CD4-positive, alpha-beta T cell (primary cell): Measurements from ENCODE around the gene AP2A1. TPM values are rescaled to one million over a fixed set of nuclear protein-coding genes. Genes with fewer than 3 reads are reported as not detected.

Experiments
- ATAC-seq: fragments of 200-7000 bp; cut with Tn5 transposase; one replicate; pipeline ENCODE4 v1.10.0; 2022; ENCODE audit warnings: mild to moderate bottlenecking; ENCODE audit not compliant: poor library complexity
- CTCF ChIA-PET: fragments of 350-600 bp; sonication (Branson Sonifier 250); formaldehyde crosslinking; loops from one replicate; lab custom pipeline; 2021; ENCODE audit warnings: antibody characterized with exemption, inconsistent platforms; lab: Charles Lee
- POLR2A ChIA-PET: fragments of 350-600 bp; sonication (Branson Sonifier 250); formaldehyde crosslinking; loops from one replicate; lab custom pipeline; 2021; ENCODE audit warnings: antibody characterized with exemption, inconsistent platforms; lab: Charles Lee
- DNase-seq, 14 experiments: peaks; one replicate each; pipeline ENCODE4 v3.0.0-alpha.2; 2013 to 2020; ENCODE audit warnings: mixed read lengths in 2 of 14
- H3K27ac ChIP-seq, 2 donors: one replicate each; pipeline versions ENCODE4 v1.5.1 to v1.7.0; 2013; ENCODE audit warnings: low read length in 2 of 2, low read depth in 1 of 2, mild to moderate bottlenecking in 1 of 2
- H3K27me3 ChIP-seq, 2 experiments: 1 replicate in 1 of 2; 2 replicates in 1 of 2; pipeline versions ENCODE4 v1.6.1 to v1.7.0; 2013; ENCODE audit warnings: low read length in 2 of 2, control low read depth in 1 of 2, mild to moderate bottlenecking in 1 of 2, moderate library complexity in 1 of 2; ENCODE audit not compliant: insufficient read depth in 2 of 2, control insufficient read depth in 1 of 2
- H3K36me3 ChIP-seq: one replicate; pipeline ENCODE4 v1.6.1; 2013; ENCODE audit warnings: low read length, control low read depth; ENCODE audit not compliant: insufficient read depth
- H3K4me1 ChIP-seq: one replicate; pipeline ENCODE4 v1.6.1; 2013; ENCODE audit warnings: low read length, control low read depth; ENCODE audit not compliant: insufficient read depth
- H3K4me3 ChIP-seq: one replicate; pipeline ENCODE4 v1.5.1; 2013; ENCODE audit warnings: mild to moderate bottlenecking, low read length, moderate library complexity
- H3K9me3 ChIP-seq, 2 experiments: 1 replicate in 1 of 2; 2 replicates in 1 of 2; pipeline versions ENCODE4 v1.6.1 to v1.7.0; 2013; ENCODE audit warnings: low read length in 2 of 2, mild to moderate bottlenecking in 2 of 2, control low read depth in 1 of 2, moderate library complexity in 1 of 2; ENCODE audit not compliant: control insufficient read depth in 1 of 2, insufficient read depth in 1 of 2
- H3K27ac Mint-ChIP-seq: one replicate; pipeline ENCODE4 v1.8.0; 2020; ENCODE audit warnings: mixed read lengths
- H3K27me3 Mint-ChIP-seq: one replicate; pipeline ENCODE4 v1.8.0; 2021; ENCODE audit warnings: mixed read lengths
- H3K36me3 Mint-ChIP-seq: one replicate; pipeline ENCODE4 v1.8.0; 2021; ENCODE audit warnings: low read depth, mixed read lengths
- H3K4me1 Mint-ChIP-seq: one replicate; pipeline ENCODE4 v1.8.0; 2021; ENCODE audit warnings: low read depth, mixed read lengths
- H3K4me3 Mint-ChIP-seq: one replicate; pipeline ENCODE4 v1.8.0; 2020; ENCODE audit warnings: mild to moderate bottlenecking, mixed read lengths
- H3K9me3 Mint-ChIP-seq: one replicate; pipeline ENCODE4 v1.8.0; 2020; ENCODE audit warnings: mixed read lengths
- intact Hi-C, 2 experiments: fragments of 100-400 bp; cut with DNase I in 1 of 2; cut with micrococcal nuclease in 1 of 2; formaldehyde crosslinking; loops; one replicate each; pipeline versions ENCODE4 v1.15.1 to v1.9.0; 2023 to 2025; cut with DNase I, micrococcal nuclease
- total RNA-seq, 174 experiments: library from RNA in 2 of 174; stranded (reverse) in 2 of 174; gene quantifications; one replicate each; pipeline ENCODE4 v1.2.3 and lab custom pipeline; 2021 to 2026
- TF ChIP-seq, protein P1 (sequence below): fragments of 200-600 bp; IDR thresholded peaks from one replicate; pipeline ENCODE4 v1.8.0; 2022; ENCODE audit warnings: antibody characterized with exemption, mild to moderate bottlenecking

The AP2A1 gene
- total RNA-seq, 2 experiments from 2014 or later = 28.2 to 28.9 TPM

DNA sequence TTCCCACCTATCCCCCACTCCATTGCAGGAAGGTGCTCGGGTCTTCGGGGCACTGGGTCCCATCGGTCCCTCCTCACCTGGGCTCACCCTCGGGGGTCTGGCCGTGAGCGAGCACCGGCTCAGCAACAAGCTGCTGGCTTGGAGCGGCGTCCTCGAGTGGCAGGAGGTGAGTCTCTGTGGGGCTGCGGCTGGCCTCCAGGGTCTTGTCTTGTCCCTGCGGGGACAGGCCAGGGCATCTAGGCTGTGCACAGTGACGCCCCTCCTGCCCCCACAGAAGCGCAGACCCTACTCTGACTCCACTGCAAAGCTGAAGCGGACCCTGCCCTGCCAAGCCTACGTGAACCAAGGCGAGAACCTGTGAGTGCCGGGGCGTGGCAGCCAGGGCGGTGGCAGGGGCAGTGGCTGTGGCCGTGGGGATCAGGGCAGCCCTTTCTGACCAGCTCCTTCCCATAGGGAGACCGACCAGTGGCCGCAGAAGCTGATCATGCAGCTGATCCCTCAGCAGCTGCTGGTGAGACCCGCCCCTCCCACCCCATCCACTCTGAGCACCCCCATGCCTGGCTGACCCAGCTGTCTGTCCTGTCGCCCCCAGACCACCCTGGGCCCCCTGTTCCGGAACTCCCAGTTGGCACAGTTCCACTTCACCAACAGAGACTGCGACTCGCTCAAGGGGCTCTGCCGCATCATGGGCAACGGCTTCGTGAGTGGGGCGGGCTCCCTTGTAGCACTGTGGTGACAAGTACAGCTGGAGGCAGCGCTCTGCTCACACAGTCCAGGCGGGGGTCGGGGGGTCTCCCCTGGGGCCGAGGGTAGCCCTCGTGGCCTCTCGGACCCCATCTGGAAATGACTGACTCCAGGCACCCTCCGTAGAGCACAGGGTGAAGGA lies 87.8 kb downstream of the AP2A1 start:
- H3K4me3 ChIP-seq = no peak overlapping the region
- Mint-ChIP-seq H3K4me1 (peaks cover 21% of the 10 kb centered on the region), H3K9me3 (no peaks in the 10 kb centered on the region), H3K4me3 (no peak overlapping the region), H3K27ac (no peak overlapping the region), H3K36me3 (peaks cover 32% of the 10 kb centered on the region), H3K27me3 (no peaks in the 10 kb centered on the region)
- H3K27me3 ChIP-seq = no peaks in the 10 kb centered on the region
- CTCF ChIA-PET = no interaction called here
- ATAC-seq = no peak
- peaks cover 31% of the 10 kb centered on the region for H3K36me3 ChIP-seq
- POLR2A ChIA-PET = interaction anchor here (1.6 to 2.3 kb wide), 2 partner anchors 15 to 22 kb away, joined by 3 to 9 read pairs; partner anchors contain the start of genes AKT1S1 and TBC1D17
- TF ChIP-seq, protein P1, sequence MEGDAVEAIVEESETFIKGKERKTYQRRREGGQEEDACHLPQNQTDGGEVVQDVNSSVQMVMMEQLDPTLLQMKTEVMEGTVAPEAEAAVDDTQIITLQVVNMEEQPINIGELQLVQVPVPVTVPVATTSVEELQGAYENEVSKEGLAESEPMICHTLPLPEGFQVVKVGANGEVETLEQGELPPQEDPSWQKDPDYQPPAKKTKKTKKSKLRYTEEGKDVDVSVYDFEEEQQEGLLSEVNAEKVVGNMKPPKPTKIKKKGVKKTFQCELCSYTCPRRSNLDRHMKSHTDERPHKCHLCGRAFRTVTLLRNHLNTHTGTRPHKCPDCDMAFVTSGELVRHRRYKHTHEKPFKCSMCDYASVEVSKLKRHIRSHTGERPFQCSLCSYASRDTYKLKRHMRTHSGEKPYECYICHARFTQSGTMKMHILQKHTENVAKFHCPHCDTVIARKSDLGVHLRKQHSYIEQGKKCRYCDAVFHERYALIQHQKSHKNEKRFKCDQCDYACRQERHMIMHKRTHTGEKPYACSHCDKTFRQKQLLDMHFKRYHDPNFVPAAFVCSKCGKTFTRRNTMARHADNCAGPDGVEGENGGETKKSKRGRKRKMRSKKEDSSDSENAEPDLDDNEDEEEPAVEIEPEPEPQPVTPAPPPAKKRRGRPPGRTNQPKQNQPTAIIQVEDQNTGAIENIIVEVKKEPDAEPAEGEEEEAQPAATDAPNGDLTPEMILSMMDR = no peak
- peaks cover 37% of the 10 kb centered on the region for H3K4me1 ChIP-seq
- peak in 1 of 14 experiments; percentile 39 for DNase-seq
- H3K27ac ChIP-seq = no peak overlapping the region
- intact Hi-C loops = loop anchor here in 1 of 2 experiments (5.0 kb wide), 1 partner anchor 37 kb away; the partner anchor contains the start of gene MED25
- H3K9me3 ChIP-seq = peaks cover 0 to 3% of the 10 kb centered on the region in 2 experiments

DNA sequence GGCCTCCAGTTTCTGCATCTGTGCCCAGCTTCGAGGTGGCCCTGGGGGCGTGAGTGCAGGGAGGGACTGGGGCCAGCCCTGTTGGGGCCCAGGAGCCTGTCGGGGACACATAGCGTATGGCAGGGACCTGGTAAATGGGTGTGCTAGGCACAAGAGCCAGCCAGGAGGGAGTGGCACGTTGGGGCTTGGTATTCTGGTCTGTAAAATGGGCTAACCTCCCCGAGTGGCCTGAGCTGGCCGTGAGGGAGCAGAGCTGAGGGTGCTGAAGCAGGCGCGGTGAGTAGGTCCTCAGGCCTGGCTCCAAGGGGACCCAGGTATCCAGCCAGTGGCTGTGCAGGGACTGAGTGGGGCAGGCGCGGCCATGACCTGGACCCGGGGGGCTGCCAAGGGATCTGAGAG lies 88.5 kb downstream of the AP2A1 start:
- DNase-seq (no peak), ATAC-seq (no peak)
- peaks cover 0 to 3% of the 10 kb centered on the region in 2 experiments for H3K9me3 ChIP-seq
- peaks cover 38% of the 10 kb centered on the region for H3K36me3 ChIP-seq
- CTCF ChIA-PET = no interaction called here
- Mint-ChIP-seq H3K36me3 (peaks cover 35% of the 10 kb centered on the region), H3K27ac (peak overlapping the region; percentile 44), H3K27me3 (no peaks in the 10 kb centered on the region), H3K4me3 (no peak overlapping the region), H3K9me3 (no peaks in the 10 kb centered on the region), H3K4me1 (peaks cover 15% of the 10 kb centered on the region)
- H3K4me3 ChIP-seq = no peak overlapping the region
- intact Hi-C loops = no loop called here
- POLR2A ChIA-PET = interaction anchor here (1.6 to 2.3 kb wide), 2 partner anchors 14 to 22 kb away, joined by 3 to 9 read pairs; partner anchors contain the start of genes AKT1S1 and TBC1D17
- H3K27me3 ChIP-seq = no peaks in the 10 kb centered on the region
- TF ChIP-seq, protein P1 = no peak
- H3K4me1 ChIP-seq = peaks cover 32% of the 10 kb centered on the region
- no peak overlapping the region for H3K27ac ChIP-seq

DNA sequence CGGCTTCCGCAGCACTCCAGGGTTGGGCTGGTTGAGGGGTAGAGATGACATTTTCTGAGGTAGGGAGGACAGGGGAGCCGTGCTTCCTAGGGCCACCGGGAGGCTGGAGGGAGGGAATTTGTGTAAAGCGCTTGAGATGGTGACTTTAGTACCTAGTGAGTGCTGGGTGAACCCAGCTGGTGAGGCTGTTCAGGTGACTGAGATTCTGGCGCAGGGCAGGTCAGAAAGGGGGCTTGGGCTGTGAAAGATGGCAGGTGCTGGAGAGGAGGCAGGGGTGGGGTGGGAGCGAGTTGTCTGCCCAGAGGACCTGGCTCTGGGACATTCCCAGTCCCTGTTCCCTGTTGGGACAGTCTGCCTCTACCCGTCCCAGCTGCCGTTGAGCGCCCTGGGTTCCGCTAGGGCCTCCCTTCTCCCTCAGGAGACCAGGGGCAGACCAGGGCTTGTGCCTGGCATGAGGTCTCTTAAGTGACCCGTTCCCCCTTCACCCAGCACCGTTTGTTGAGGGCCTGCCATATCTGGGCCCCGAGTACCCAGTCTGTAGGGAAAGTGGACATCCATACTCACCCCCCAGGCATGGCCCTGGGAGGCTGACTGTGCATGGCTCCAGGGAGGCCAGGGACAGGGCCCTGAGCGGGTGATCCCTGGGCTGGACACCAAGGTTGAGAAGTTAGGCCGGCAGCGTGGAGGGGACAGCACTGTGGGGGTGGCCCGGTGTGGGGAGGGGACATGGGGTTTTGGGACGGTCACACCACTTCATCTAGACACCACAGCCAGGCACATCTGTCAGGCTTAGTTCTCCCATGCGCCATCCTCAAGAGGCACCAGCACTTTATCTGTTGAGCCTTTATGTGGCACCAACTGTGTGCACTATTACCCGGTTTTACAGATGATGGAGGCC lies 89.1 kb downstream of the AP2A1 start:
- H3K27ac Mint-ChIP-seq = peak overlapping the region; percentile 44

More for the DNA sequence above, 89.1 kb downstream of the AP2A1 start:
- CTCF ChIA-PET = no interaction called here
- Mint-ChIP-seq H3K4me1 (peaks cover 14% of the 10 kb centered on the region), H3K27me3 (no peaks in the 10 kb centered on the region), H3K36me3 (peaks cover 34% of the 10 kb centered on the region), H3K4me3 (peak overlapping the region; percentile 68), H3K9me3 (no peaks in the 10 kb centered on the region)
- Histone ChIP-seq H3K4me3 (no peak overlapping the region), H3K27ac (no peak overlapping the region), H3K4me1 (peaks cover 26% of the 10 kb centered on the region), H3K27me3 (no peaks in the 10 kb centered on the region), H3K36me3 (peaks cover 44% of the 10 kb centered on the region), H3K9me3 (peaks cover 0 to 3% of the 10 kb centered on the region in 2 experiments)
- no peak for ATAC-seq
- intact Hi-C loops = no loop called here
- TF ChIP-seq, protein P1 = no peak
- POLR2A ChIA-PET = interaction anchor here (1.6 kb wide), 1 partner anchor 14 kb away, joined by 3 read pairs; no protein-coding TSS in a partner anchor
- DNase-seq = no peak
